Duodenal mucosa (tissue), 2 donors: ENCODE results near the gene RNF150.

ENCODE experiments used
- H3K27ac ChIP-seq: one replicate; pipeline ENCODE4 v1.7.0; 2013; ENCODE audit warnings: low read depth, low read length
- H3K27me3 ChIP-seq, 2 donors: one replicate each; pipeline ENCODE4 v1.7.0; 2013; ENCODE audit warnings: low read length in 2 of 2, control low read depth in 1 of 2; ENCODE audit not compliant: insufficient read depth in 2 of 2, control insufficient read depth in 1 of 2
- H3K36me3 ChIP-seq, 2 donors: one replicate each; pipeline ENCODE4 v1.7.0; 2013; ENCODE audit warnings: low read length in 2 of 2, control low read depth in 1 of 2; ENCODE audit not compliant: insufficient read depth in 2 of 2, control insufficient read depth in 1 of 2
- H3K4me1 ChIP-seq, 2 donors: one replicate each; pipeline ENCODE4 v1.7.0; 2013; ENCODE audit warnings: low read length in 2 of 2, control low read depth in 1 of 2; ENCODE audit not compliant: insufficient read depth in 2 of 2, control insufficient read depth in 1 of 2
- H3K4me3 ChIP-seq, 2 donors: one replicate each; pipeline ENCODE4 v1.7.0; 2013; ENCODE audit warnings: low read length in 2 of 2, low read depth in 1 of 2
- H3K9ac ChIP-seq, 2 donors: one replicate each; pipeline ENCODE4 v1.7.0; 2013; ENCODE audit warnings: low read length in 2 of 2, low read depth in 1 of 2
- H3K9me3 ChIP-seq, 2 donors: one replicate each; pipeline ENCODE4 v1.7.0; 2013; ENCODE audit warnings: low read length in 2 of 2, control low read depth in 1 of 2; ENCODE audit not compliant: control insufficient read depth in 1 of 2

RNF150 gene

GRCh38 chr4:140874056-140874455, 259.2 kb downstream of the RNF150 start:
- no peak overlapping the region for H3K9ac ChIP-seq
- peaks cover 0 to 3% of the 10 kb centered on the region in 2 donors for H3K9me3 ChIP-seq
- no peak overlapping the region for H3K27ac ChIP-seq
- H3K4me1 ChIP-seq = no peaks in the 10 kb centered on the region
- no peaks in the 10 kb centered on the region for H3K36me3 ChIP-seq
- H3K4me3 ChIP-seq = no peak overlapping the region
- no peaks in the 10 kb centered on the region for H3K27me3 ChIP-seq

GRCh38 chr4:140871368-140871767, 261.9 kb downstream of the RNF150 start:
- Histone ChIP-seq H3K4me3 (no peak overlapping the region), H3K4me1 (no peaks in the 10 kb centered on the region), H3K27me3 (no peaks in the 10 kb centered on the region), H3K9ac (no peak overlapping the region), H3K27ac (no peak overlapping the region), H3K36me3 (no peaks in the 10 kb centered on the region), H3K9me3 (no peaks in the 10 kb centered on the region)

GRCh38 chr4:140870427-140870826, 262.8 kb downstream of the RNF150 start:
- Histone ChIP-seq H3K27me3 (peaks cover 0 to 3% of the 10 kb centered on the region in 2 donors), H3K36me3 (no peaks in the 10 kb centered on the region), H3K27ac (no peak overlapping the region), H3K9ac (no peak overlapping the region), H3K4me1 (no peaks in the 10 kb centered on the region), H3K9me3 (no peaks in the 10 kb centered on the region), H3K4me3 (no peak overlapping the region)

GRCh38 chr4:140869446-140869845, 263.8 kb downstream of the RNF150 start:
- H3K4me3 ChIP-seq = no peak overlapping the region
- H3K27ac ChIP-seq = no peak overlapping the region
- H3K4me1 ChIP-seq = no peaks in the 10 kb centered on the region
- H3K9me3 ChIP-seq = no peaks in the 10 kb centered on the region
- no peaks in the 10 kb centered on the region for H3K36me3 ChIP-seq
- no peak overlapping the region for H3K9ac ChIP-seq
- peaks cover 0 to 3% of the 10 kb centered on the region in 2 donors for H3K27me3 ChIP-seq

- peaks cover 0 to 3% of the 10 kb centered on the region in 2 donors for H3K27me3 ChIP-seq
- no peak overlapping the region for H3K9ac ChIP-seq
- no peak overlapping the region for H3K27ac ChIP-seq
- H3K9me3 ChIP-seq = no peaks in the 10 kb centered on the region
- H3K36me3 ChIP-seq = no peaks in the 10 kb centered on the region
- H3K4me3 ChIP-seq = no peak overlapping the region
- H3K4me1 ChIP-seq = no peaks in the 10 kb centered on the region
Measured at GRCh38 chr4:140867356-140867755, 265.9 kb downstream of the RNF150 start.

GRCh38 chr4:140866492-140867005, 266.7 kb downstream of the RNF150 start:
- Histone ChIP-seq H3K36me3 (no peaks in the 10 kb centered on the region), H3K4me3 (no peak overlapping the region), H3K27ac (no peak overlapping the region), H3K27me3 (peaks cover 0 to 3% of the 10 kb centered on the region in 2 donors), H3K9ac (no peak overlapping the region), H3K9me3 (no peaks in the 10 kb centered on the region), H3K4me1 (no peaks in the 10 kb centered on the region)

GRCh38 chr4:140865253-140866217, 267.7 kb downstream of the RNF150 start:
- Histone ChIP-seq H3K9me3 (no peaks in the 10 kb centered on the region), H3K9ac (no peak overlapping the region), H3K4me1 (no peaks in the 10 kb centered on the region), H3K36me3 (no peaks in the 10 kb centered on the region), H3K4me3 (no peak overlapping the region), H3K27me3 (peaks cover 0 to 3% of the 10 kb centered on the region in 2 donors), H3K27ac (no peak overlapping the region)

- no peak overlapping the region for H3K4me3 ChIP-seq
- no peaks in the 10 kb centered on the region for H3K36me3 ChIP-seq
- no peaks in the 10 kb centered on the region for H3K9me3 ChIP-seq
- H3K27ac ChIP-seq = no peak overlapping the region
- no peak overlapping the region for H3K9ac ChIP-seq
- no peaks in the 10 kb centered on the region for H3K4me1 ChIP-seq
- peaks cover 0 to 3% of the 10 kb centered on the region in 2 donors for H3K27me3 ChIP-seq
Measured at GRCh38 chr4:140863197-140863596, 270.1 kb downstream of the RNF150 start.

- no peaks in the 10 kb centered on the region for H3K36me3 ChIP-seq
- peaks cover 0 to 3% of the 10 kb centered on the region in 2 donors for H3K27me3 ChIP-seq
Measured at GRCh38 chr4:140862177-140862442, 271.2 kb downstream of the RNF150 start.

GRCh38 chr4:140861359-140862176, 271.7 kb downstream of the RNF150 start:
- Histone ChIP-seq H3K36me3 (no peaks in the 10 kb centered on the region), H3K9me3 (no peaks in the 10 kb centered on the region), H3K9ac (no peak overlapping the region), H3K27ac (no peak overlapping the region), H3K4me1 (no peaks in the 10 kb centered on the region), H3K4me3 (no peak overlapping the region), H3K27me3 (peaks cover 0 to 3% of the 10 kb centered on the region in 2 donors)

More at GRCh38 chr4:140862177-140862442, 271.2 kb downstream of the RNF150 start:
- Histone ChIP-seq H3K4me1 (no peaks in the 10 kb centered on the region), H3K4me3 (no peak overlapping the region), H3K9ac (no peak overlapping the region), H3K27ac (no peak overlapping the region), H3K9me3 (no peaks in the 10 kb centered on the region)
